ENCODE measurements around the gene FAM174B. TPM values are rescaled to one million over a fixed set of nuclear protein-coding genes. Genes with fewer than 3 reads are reported as not detected.

Gene FAM174B
- total RNA-seq, 1 donor from 2014 or later: 33.2 TPM

DNA sequence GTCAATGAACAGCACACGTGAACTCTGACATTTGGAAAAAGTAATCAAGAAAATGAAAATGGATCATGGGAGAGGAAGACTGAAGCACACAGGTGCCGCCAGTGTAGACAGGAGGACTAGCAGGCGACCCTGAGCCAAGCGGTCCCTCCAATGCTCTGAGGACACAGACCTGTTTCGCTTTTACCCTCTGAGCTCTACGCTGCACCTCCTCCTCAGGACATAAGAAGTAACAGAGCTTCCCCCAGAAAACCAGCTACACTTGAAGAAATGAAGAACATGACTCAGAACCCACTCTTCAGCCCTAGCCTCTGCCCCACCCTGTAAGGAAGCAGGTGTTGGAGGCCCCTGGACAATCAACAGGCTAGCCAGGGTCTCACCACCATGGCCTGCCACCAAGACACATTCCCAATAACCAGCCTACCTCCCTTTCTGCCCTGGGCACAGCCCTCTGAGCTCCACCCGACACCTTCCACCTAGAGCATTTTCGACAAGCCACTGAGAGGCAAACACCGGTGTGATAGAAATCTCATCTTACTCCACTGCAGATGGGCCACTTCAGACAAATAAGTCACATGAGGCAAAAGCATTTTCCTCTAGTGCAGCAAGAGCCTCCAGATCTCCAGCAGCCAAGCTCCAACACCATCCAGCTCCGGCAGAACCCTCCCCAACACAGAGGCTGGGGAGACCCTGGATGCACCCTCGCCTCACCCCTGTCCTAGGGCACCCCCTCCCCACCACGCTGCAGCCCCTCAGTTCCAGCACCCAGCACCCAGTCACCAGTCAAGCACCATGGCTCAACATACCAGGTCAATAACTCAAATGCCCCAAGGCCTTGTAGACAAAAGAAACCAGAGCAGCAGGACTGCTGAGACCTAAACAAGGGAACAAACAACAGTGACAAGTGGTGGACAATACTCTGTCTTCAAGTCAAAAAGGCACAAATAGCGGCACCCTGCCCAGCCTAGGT, 11.4 kb downstream of the FAM174B start:
- Mint-ChIP-seq H3K27me3 (no peaks in the 10 kb centered on the region), H3K4me1 (ENCODE audit: unreplicated experiment) (peaks cover 17% of the 10 kb centered on the region)
- no peak for DNase-seq (ENCODE audit: extremely low spot score, unreplicated experiment)

GRCh38 chr15:92638709-92639365, 16.7 kb downstream of the FAM174B start:
- peak overlapping the region; percentile 87 for H3K27ac Mint-ChIP-seq
- peaks cover 8% of the 10 kb centered on the region for H3K9me3 Mint-ChIP-seq
- H3K4me1 Mint-ChIP-seq (ENCODE audit: unreplicated experiment): peaks cover 25% of the 10 kb centered on the region
- peaks cover 16% of the 10 kb centered on the region for H3K36me3 Mint-ChIP-seq
- peak overlapping the region; percentile 16 for H3K4me3 Mint-ChIP-seq
- no peak for DNase-seq (ENCODE audit: extremely low spot score, unreplicated experiment)
- no peaks in the 10 kb centered on the region for H3K27me3 Mint-ChIP-seq
- no peak for TF ChIP-seq CTCF (conservative IDR thresholded peaks at IDR 0.05)

More for the DNA sequence above, 11.4 kb downstream of the FAM174B start:
- H3K27ac Mint-ChIP-seq: peak overlapping the region; percentile 75
- peaks cover 16% of the 10 kb centered on the region for H3K36me3 Mint-ChIP-seq
- TF ChIP-seq CTCF (conservative IDR thresholded peaks at IDR 0.05): no peak
- peak overlapping the region; percentile 18 for H3K4me3 Mint-ChIP-seq
- H3K9me3 Mint-ChIP-seq: peaks cover 12% of the 10 kb centered on the region

DNA sequence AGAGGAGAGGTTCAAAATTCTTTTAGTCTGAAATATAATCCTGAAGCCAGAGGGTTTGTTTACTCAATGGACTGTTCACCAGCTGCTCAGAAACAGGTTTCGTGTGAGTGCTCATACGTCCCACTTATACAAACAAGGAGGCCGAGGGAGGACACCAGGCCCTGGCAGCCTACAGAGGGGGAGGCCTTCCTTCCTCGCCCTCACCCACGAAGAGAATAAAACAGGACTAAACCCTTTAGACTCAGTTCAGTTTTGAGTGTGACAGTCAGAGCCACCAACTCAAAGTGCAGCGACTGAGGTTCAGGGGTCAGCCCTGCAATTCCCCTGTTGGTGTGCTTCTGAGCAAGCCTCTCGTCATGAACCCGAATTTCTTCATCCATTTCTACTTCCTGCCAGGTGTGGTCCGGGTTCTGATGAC, 17.3 kb downstream of the FAM174B start:
- no peak for DNase-seq (ENCODE audit: extremely low spot score, unreplicated experiment)
- Mint-ChIP-seq H3K4me1 (ENCODE audit: unreplicated experiment) (peaks cover 25% of the 10 kb centered on the region), H3K36me3 (peaks cover 16% of the 10 kb centered on the region), H3K27me3 (no peaks in the 10 kb centered on the region), H3K9me3 (peaks cover 8% of the 10 kb centered on the region), H3K27ac (peak overlapping the region; percentile 87), H3K4me3 (peak overlapping the region; percentile 16)
- TF ChIP-seq CTCF (conservative IDR thresholded peaks at IDR 0.05): no peak

DNA sequence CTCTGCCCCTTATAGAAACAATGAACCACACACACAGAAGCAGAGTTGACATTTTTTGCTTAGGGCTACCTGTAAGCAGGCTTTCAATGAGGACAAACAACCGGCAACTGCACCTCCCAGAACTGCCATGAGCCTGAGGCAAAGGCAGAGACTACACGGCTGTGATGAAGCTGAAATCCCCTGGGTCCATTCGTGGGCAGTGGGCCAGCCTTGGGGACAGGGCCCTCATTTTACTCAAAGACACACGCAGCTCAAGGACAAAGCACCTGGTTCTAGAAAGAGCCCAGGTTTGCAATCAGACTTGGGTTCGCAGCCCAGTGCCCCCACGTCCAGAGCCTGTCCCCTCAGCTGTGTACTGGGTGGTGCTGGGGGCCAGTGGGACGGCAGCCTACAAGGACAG, 17.9 kb downstream of the FAM174B start:
- DNase-seq (ENCODE audit: extremely low spot score, unreplicated experiment): no peak
- H3K27ac Mint-ChIP-seq: peak overlapping the region; percentile 87
- H3K4me1 Mint-ChIP-seq (ENCODE audit: unreplicated experiment): peaks cover 25% of the 10 kb centered on the region
- TF ChIP-seq CTCF (conservative IDR thresholded peaks at IDR 0.05): no peak
- H3K36me3 Mint-ChIP-seq: peaks cover 16% of the 10 kb centered on the region
- H3K9me3 Mint-ChIP-seq: peaks cover 8% of the 10 kb centered on the region
- H3K27me3 Mint-ChIP-seq: no peaks in the 10 kb centered on the region
- H3K4me3 Mint-ChIP-seq: no peak overlapping the region

- Mint-ChIP-seq H3K9me3 (peaks cover 7% of the 10 kb centered on the region), H3K4me1 (ENCODE audit: unreplicated experiment) (peaks cover 25% of the 10 kb centered on the region), H3K36me3 (peaks cover 15% of the 10 kb centered on the region), H3K4me3 (peak overlapping the region; percentile 26), H3K27ac (peak overlapping the region; percentile 87), H3K27me3 (no peaks in the 10 kb centered on the region)
- TF ChIP-seq CTCF (conservative IDR thresholded peaks at IDR 0.05): no peak
- DNase-seq (ENCODE audit: extremely low spot score, unreplicated experiment): no peak
Observed at GRCh38 chr15:92636908-92637481, 18.6 kb downstream of the FAM174B start.

Data from type B pancreatic cell (in vitro differentiated cells).